ENCODE results near the gene PZP. TPM values are rescaled to one million over a fixed set of nuclear protein-coding genes. Genes with fewer than 3 reads are reported as not detected.
"Not testable (repeated sequence)": the region's sequence is repeated elsewhere in the genome, so short reads cannot be mapped to it uniquely, and the experiment has no call there.

PZP gene
- total RNA-seq, 1 experiment from 2014 or later: not detected

DNA sequence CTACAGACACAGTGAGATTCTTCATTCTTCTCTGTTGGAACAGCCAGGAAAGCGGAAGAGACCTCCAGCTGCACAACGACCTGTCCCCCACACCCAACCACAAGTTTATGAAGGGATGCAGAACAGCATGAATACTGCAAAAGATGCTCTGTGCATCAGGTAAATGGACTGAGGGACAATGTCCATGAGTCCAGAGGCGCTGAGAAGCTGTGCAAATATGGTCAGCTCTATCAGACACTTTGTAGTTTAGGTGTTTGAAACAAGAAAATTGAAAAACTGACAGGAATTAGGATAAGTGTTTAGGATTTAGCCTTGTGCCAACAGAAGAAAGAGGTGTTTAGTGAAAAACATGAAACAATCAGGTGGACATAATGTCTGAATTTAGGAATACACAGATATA, 33.1 kb upstream of the PZP start:
- Mint-ChIP-seq H3K9me3 (ENCODE audit: unreplicated experiment) (no peaks in the 10 kb centered on the region), H3K4me1 (ENCODE audit: low read depth, unreplicated experiment) (no peaks in the 10 kb centered on the region), H3K27ac (ENCODE audit: unreplicated experiment) (no peak overlapping the region), H3K4me3 (ENCODE audit: unreplicated experiment) (no peak overlapping the region), H3K36me3 (ENCODE audit: insufficient read depth, unreplicated experiment) (no peaks in the 10 kb centered on the region), H3K27me3 (ENCODE audit: insufficient read depth, unreplicated experiment) (peaks cover 19% of the 10 kb centered on the region)
- no peak for DNase-seq
- no peaks in the 10 kb centered on the region for H3K4me1 ChIP-seq
- TF ChIP-seq, protein P1, sequence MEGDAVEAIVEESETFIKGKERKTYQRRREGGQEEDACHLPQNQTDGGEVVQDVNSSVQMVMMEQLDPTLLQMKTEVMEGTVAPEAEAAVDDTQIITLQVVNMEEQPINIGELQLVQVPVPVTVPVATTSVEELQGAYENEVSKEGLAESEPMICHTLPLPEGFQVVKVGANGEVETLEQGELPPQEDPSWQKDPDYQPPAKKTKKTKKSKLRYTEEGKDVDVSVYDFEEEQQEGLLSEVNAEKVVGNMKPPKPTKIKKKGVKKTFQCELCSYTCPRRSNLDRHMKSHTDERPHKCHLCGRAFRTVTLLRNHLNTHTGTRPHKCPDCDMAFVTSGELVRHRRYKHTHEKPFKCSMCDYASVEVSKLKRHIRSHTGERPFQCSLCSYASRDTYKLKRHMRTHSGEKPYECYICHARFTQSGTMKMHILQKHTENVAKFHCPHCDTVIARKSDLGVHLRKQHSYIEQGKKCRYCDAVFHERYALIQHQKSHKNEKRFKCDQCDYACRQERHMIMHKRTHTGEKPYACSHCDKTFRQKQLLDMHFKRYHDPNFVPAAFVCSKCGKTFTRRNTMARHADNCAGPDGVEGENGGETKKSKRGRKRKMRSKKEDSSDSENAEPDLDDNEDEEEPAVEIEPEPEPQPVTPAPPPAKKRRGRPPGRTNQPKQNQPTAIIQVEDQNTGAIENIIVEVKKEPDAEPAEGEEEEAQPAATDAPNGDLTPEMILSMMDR (IDR thresholded peaks at IDR 0.05; ENCODE audit: insufficient read depth in 1 of 2, low read depth in 1 of 2, low read length in 1 of 2, severe bottlenecking in 1 of 2, unreplicated experiment in 1 of 2): no peak
- no peaks in the 10 kb centered on the region for H3K36me3 ChIP-seq (ENCODE audit: control insufficient read depth, insufficient read depth, low read length)
- intact Hi-C loops (cut with micrococcal nuclease; ENCODE audit: unreplicated experiment): no loop called here
- H3K9me3 ChIP-seq: peaks cover 5% of the 10 kb centered on the region; the same call in 1 of the 2 replicates
- no peaks in the 10 kb centered on the region for H3K27me3 ChIP-seq (replicated peaks; ENCODE audit: control insufficient read depth, insufficient read depth, low read length)
- ChIA-PET POLR2A (no interaction called here), CTCF (no interaction called here)
- BruUV-seq (replicated peaks): no TSS peak
- no peak overlapping the region for H3K4me3 ChIP-seq (ENCODE audit: low read depth, low read length)

DNA sequence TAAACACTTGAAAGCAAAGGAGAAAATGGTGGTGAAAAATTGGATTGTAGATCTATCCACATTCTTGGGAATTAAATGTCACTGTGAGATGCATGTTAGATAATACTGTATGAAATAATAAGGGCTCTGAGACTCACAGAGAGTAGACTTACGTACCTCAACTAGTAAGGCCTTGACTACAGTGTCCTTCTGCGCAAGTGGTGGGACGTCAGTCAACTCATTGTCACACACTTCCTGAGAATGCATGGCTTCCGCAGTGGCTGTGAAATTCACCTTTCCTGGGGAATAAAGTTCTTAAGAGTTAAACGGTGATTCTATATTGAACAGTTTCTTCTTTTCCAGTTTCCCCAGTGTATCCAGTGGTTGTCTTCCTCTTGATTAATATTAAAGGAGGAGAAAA, 32.6 kb upstream of the PZP start:
- no peaks in the 10 kb centered on the region for H3K36me3 ChIP-seq (ENCODE audit: control insufficient read depth, insufficient read depth, low read length)
- DNase-seq: no peak
- no peak overlapping the region for H3K4me3 ChIP-seq (ENCODE audit: low read depth, low read length)
- H3K27me3 Mint-ChIP-seq (ENCODE audit: insufficient read depth, unreplicated experiment): peaks cover 15% of the 10 kb centered on the region
- no TSS peak for BruUV-seq (replicated peaks)
- H3K27me3 ChIP-seq (replicated peaks; ENCODE audit: control insufficient read depth, insufficient read depth, low read length): no peaks in the 10 kb centered on the region
- H3K36me3 Mint-ChIP-seq (ENCODE audit: insufficient read depth, unreplicated experiment): no peaks in the 10 kb centered on the region
- H3K4me1 Mint-ChIP-seq (ENCODE audit: low read depth, unreplicated experiment): no peaks in the 10 kb centered on the region
- H3K27ac Mint-ChIP-seq (ENCODE audit: unreplicated experiment): no peak overlapping the region
- no peaks in the 10 kb centered on the region for H3K9me3 Mint-ChIP-seq (ENCODE audit: unreplicated experiment)
- H3K9me3 ChIP-seq: peaks cover 5% of the 10 kb centered on the region; the same call in 1 of the 2 replicates
- TF ChIP-seq, protein P1 (IDR thresholded peaks at IDR 0.05; ENCODE audit: insufficient read depth in 1 of 2, low read depth in 1 of 2, low read length in 1 of 2, severe bottlenecking in 1 of 2, unreplicated experiment in 1 of 2): no peak
- intact Hi-C loops (cut with micrococcal nuclease; ENCODE audit: unreplicated experiment): no loop called here
- H3K4me1 ChIP-seq: no peaks in the 10 kb centered on the region
- ChIA-PET POLR2A (no interaction called here), CTCF (no interaction called here)
- H3K4me3 Mint-ChIP-seq (ENCODE audit: unreplicated experiment): no peak overlapping the region

DNA sequence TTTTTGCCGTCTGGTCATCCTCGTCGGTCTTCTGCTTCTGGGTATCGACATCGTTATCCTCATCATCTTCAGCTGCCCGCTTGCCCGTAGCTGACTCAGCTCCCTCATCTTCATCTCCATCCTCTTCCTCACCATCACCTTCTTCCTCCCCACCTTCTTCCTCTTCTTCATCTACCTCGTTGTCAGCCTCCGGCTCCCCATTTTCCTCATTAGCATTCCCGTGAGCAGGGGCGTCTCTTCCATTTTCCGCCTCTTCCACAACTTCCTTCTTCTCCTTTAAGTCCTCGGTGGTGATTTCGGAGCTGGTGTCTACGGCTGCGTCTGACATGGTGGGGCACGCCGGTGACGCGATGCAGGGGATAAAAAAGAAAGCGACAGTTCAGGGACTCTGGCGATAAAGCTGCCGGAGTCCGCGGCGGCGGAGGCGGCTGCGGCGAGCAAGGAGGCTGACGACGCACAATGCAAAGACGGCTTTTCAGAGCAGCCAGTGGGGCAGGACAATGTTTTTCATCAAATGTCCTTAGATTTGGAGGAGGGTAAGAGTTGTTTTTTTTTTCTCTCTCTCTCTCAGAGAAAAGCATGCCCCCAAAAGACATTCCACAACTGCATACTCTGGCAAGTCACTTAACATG, 31.9 kb upstream of the PZP start:
- H3K27ac Mint-ChIP-seq (ENCODE audit: unreplicated experiment); H3K4me3 ChIP-seq (ENCODE audit: low read depth, low read length); H3K9me3 ChIP-seq; H3K36me3 Mint-ChIP-seq (ENCODE audit: insufficient read depth, unreplicated experiment); H3K4me3 Mint-ChIP-seq (ENCODE audit: unreplicated experiment); BruUV-seq (replicated peaks); H3K36me3 ChIP-seq (ENCODE audit: control insufficient read depth, insufficient read depth, low read length); H3K4me1 ChIP-seq; CTCF ChIA-PET; H3K27me3 ChIP-seq (replicated peaks; ENCODE audit: control insufficient read depth, insufficient read depth, low read length); H3K9me3 Mint-ChIP-seq (ENCODE audit: unreplicated experiment); intact Hi-C loops (cut with micrococcal nuclease; ENCODE audit: unreplicated experiment); POLR2A ChIA-PET; H3K4me1 Mint-ChIP-seq (ENCODE audit: low read depth, unreplicated experiment); DNase-seq: not testable (repeated sequence)
- H3K27me3 Mint-ChIP-seq (ENCODE audit: insufficient read depth, unreplicated experiment): peaks cover 17% of the 10 kb centered on the region

DNA sequence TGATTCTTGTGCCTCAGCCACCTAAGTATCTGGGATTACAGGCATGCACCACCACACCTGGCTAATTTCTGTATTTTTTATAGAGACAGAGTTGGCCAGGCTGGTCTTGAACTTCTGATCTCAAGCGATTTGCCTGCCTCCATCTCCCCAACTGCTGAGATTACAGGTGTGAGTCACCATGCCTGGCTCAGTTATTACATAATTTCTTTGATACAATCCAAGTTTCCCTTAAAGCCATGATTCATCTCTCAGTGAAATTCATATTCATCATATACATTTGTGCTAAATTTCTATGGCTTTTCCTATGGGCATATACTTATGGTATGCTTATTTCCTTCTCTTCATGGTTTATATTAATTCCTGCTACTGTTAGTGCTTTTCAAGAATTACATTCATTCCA, 29.1 kb upstream of the PZP start:
- ChIA-PET CTCF (no interaction called here), POLR2A (no interaction called here)
- H3K36me3 ChIP-seq (ENCODE audit: control insufficient read depth, insufficient read depth, low read length): no peaks in the 10 kb centered on the region
- no peaks in the 10 kb centered on the region for H3K27me3 ChIP-seq (replicated peaks; ENCODE audit: control insufficient read depth, insufficient read depth, low read length)
- no peaks in the 10 kb centered on the region for H3K4me1 Mint-ChIP-seq (ENCODE audit: low read depth, unreplicated experiment)
- H3K36me3 Mint-ChIP-seq (ENCODE audit: insufficient read depth, unreplicated experiment): no peaks in the 10 kb centered on the region
- H3K27me3 Mint-ChIP-seq (ENCODE audit: insufficient read depth, unreplicated experiment): peaks cover 18% of the 10 kb centered on the region
- TF ChIP-seq, protein P1 (IDR thresholded peaks at IDR 0.05; ENCODE audit: insufficient read depth in 1 of 2, low read depth in 1 of 2, low read length in 1 of 2, severe bottlenecking in 1 of 2, unreplicated experiment in 1 of 2): no peak
- H3K27ac Mint-ChIP-seq (ENCODE audit: unreplicated experiment): no peak overlapping the region
- no peaks in the 10 kb centered on the region for H3K4me1 ChIP-seq
- DNase-seq: no peak
- intact Hi-C loops (cut with micrococcal nuclease; ENCODE audit: unreplicated experiment): no loop called here
- BruUV-seq (replicated peaks): no TSS peak
- peaks cover 5% of the 10 kb centered on the region; the same call in 1 of the 2 replicates for H3K9me3 ChIP-seq
- no peaks in the 10 kb centered on the region for H3K9me3 Mint-ChIP-seq (ENCODE audit: unreplicated experiment)
- H3K4me3 Mint-ChIP-seq (ENCODE audit: unreplicated experiment): no peak overlapping the region
- no peak overlapping the region for H3K4me3 ChIP-seq (ENCODE audit: low read depth, low read length)

Data from Caco-2 (cell line).